Psoas muscle (tissue), 8 donors: ENCODE results near the gene WDR6. TPM values are rescaled to one million over a fixed set of nuclear protein-coding genes. Genes with fewer than 3 reads are reported as not detected.
A peak's percentile ranks its signal among the peaks of the same experiment; 100 is the strongest.

ENCODE experiments used
- ATAC-seq, 4 donors: fragments of 200-7000 bp; cut with Tn5 transposase; one replicate each; pipeline ENCODE4 v1.9.1; 2020; ENCODE audit warnings: moderate library complexity in 3 of 4, mild to moderate bottlenecking in 2 of 4
- DNase-seq, 2 donors: peaks; one replicate each; pipeline ENCODE4 v3.0.0-alpha.2; 2020
- H3K27ac ChIP-seq: fragments of 200-600 bp; one replicate; pipeline ENCODE4 v1.8.0; 2022
- H3K27me3 ChIP-seq, 3 donors: fragments of 200-600 bp in 1 of 3; one replicate each; pipeline versions ENCODE4 v1.6.1 to v1.8.0; 2013 to 2022; ENCODE audit warnings: low read length in 2 of 3, mild to moderate bottlenecking in 2 of 3, moderate library complexity in 1 of 3; ENCODE audit not compliant: insufficient read depth in 3 of 3
- H3K36me3 ChIP-seq, 2 donors: fragments of 200-600 bp in 1 of 2; one replicate each; pipeline versions ENCODE4 v1.6.1 to v1.8.0; 2013 to 2022; ENCODE audit warnings: low read depth in 1 of 2, mild to moderate bottlenecking in 1 of 2, moderate library complexity in 1 of 2; ENCODE audit not compliant: insufficient read depth in 1 of 2
- H3K4me1 ChIP-seq: fragments of 200-600 bp; one replicate; pipeline ENCODE4 v1.8.0; 2022
- H3K4me3 ChIP-seq: fragments of 200-600 bp; one replicate; pipeline ENCODE4 v1.8.0; 2022; ENCODE audit warnings: mild to moderate bottlenecking
- H3K9me3 ChIP-seq: fragments of 200-600 bp; one replicate; pipeline ENCODE4 v1.8.0; 2022
- WGBS, 3 donors: extraction: QIAGEN DNeasy Blood & Tissue Kit; methylation state at CpG; one replicate each; pipeline versions ENCODE4 v1.1.6 to v1.1.7; 2013; 5-methylcytosine and 5-hydroxymethylcytosine counted together
- intact Hi-C, 2 donors: fragments of 100-400 bp; cut with DNase I; formaldehyde crosslinking; loops; one replicate each; pipeline versions ENCODE4 v1.11.0 to v1.14.2; 2022
- polyA plus RNA-seq, 3 donors: library from polyadenylated mRNA; stranded (reverse); fragments of 200-250 nt; gene quantifications; one replicate each; pipeline ENCODE4 v1.2.3, GENCODE V29; 2013
- total RNA-seq, 4 donors: library from RNA; stranded (reverse); fragmentation: NEBNext Ultra II Directional in 2 of 4; extraction: Animal tissue kit (Norgen Biotek cat#: 25700) in 2 of 4; gene quantifications; one replicate each; pipeline versions ENCODE4 v1.2.1 to v1.2.4, GENCODE V29; 2021 to 2023
- TF ChIP-seq, protein P1 (sequence below): fragments of 200-600 bp; IDR thresholded peaks from one replicate; pipeline ENCODE4 v1.8.0; 2022; ENCODE audit warnings: antibody characterized with exemption
- donor health status: healthy with polysubstance abuse.
- donor health status: DM: no; HTN: no; CAD: no; lungs with moderate emphysema.
- donor health status: Bipolar disorder and iron deficiency.
- donor health status: healthy.
- donor health status: DM: yes; HTN: yes; CAD: no.
- donor health status: DM: no; HTN: no; CAD: no.
- donor health status: DM: no; HTN: no; CAD: no.
- donor health status: DM: yes; HTN: yes; CAD: no.

The WDR6 gene
- total and polyA plus RNA-seq, 7 donors, result 30.5 to 65.7 (median 55.1) TPM

DNA sequence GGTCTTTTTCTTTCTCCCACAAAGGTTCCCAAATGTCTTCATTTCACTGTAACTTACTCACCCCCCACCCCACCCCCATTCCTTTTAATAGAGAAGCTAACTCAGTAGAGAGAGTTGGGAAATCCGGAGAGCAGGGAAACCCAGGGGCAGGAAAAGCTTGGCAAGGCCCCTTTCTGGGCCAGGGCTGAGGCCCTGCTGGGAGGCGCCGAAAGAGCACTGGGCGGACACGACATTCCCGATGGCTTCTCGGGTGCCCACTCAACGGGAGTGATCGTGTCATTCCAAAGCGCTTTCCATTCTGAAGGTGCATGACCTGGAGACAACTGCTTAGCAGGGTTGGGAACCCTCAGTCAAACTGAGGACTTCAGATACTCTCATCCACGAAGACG lies 12.7 kb downstream of the WDR6 start:
- Histone ChIP-seq H3K4me3 (peak overlapping the region; percentile 86), H3K27ac (peak overlapping the region; percentile 98), H3K27me3 (no peaks in the 10 kb centered on the region), H3K9me3 (no peaks in the 10 kb centered on the region), H3K36me3 (peaks cover 0 to 45% of the 10 kb centered on the region in 2 donors), H3K4me1 (peaks cover 39% of the 10 kb centered on the region)
- TF ChIP-seq, protein P1, sequence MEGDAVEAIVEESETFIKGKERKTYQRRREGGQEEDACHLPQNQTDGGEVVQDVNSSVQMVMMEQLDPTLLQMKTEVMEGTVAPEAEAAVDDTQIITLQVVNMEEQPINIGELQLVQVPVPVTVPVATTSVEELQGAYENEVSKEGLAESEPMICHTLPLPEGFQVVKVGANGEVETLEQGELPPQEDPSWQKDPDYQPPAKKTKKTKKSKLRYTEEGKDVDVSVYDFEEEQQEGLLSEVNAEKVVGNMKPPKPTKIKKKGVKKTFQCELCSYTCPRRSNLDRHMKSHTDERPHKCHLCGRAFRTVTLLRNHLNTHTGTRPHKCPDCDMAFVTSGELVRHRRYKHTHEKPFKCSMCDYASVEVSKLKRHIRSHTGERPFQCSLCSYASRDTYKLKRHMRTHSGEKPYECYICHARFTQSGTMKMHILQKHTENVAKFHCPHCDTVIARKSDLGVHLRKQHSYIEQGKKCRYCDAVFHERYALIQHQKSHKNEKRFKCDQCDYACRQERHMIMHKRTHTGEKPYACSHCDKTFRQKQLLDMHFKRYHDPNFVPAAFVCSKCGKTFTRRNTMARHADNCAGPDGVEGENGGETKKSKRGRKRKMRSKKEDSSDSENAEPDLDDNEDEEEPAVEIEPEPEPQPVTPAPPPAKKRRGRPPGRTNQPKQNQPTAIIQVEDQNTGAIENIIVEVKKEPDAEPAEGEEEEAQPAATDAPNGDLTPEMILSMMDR, result no peak
- ATAC-seq (no peak), DNase-seq (peak in 1 of 2 donors; percentile 52)
- intact Hi-C loops, result no loop called here
- WGBS, 3 donors, result 41 to 48% (median 44%) methylated on average over 12 of the region's 12 CpGs

DNA sequence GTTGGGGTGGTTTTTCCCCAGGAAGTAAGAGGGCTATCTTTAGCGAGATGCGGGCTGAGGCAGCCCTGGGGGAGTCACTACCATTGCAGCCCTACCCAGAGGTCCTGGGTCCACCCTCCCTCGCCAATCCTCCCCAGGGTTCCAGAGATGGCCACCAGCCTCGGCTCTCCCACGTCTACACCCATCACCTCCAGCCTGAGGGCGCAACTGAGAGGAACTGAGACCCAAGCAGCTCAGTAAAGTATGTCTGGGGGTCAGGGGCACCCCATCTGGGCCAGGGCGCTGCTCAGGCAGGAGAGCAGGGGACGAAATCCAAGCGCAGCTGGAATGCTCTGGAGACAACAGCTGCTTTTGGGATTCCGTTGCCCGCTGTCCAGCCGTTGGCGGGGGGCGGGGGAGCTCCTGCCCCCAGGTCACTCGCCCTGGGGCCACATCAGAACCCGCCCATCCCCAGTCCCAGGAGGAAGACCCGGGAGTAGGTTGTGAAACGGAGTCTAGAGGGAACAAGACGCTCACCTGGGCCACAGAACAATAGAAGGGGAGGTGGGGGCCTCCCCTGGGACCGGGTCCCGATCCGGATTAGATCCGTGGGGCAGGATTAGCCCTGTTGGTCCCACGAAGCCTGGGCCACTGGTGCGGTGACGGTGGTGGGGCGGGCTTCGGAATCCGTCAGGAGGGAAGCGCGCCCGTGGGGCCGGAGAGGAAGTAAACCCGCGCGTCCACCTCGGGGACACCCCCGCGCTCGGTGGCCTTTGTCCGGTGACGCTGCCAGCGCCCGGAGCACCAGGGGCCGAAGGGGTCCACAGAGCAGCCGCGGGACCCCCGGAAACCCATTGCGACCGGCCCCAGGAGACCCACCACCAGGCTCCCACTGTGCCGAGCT lies 13.4 kb downstream of the WDR6 start:
- H3K27me3 ChIP-seq, result no peaks in the 10 kb centered on the region
- peaks cover 44% of the 10 kb centered on the region for H3K4me1 ChIP-seq
- TF ChIP-seq, protein P1, result no peak
- peak in 2 of 4 donors; percentile 1 to 2 for ATAC-seq
- H3K4me3 ChIP-seq, result peak overlapping the region; percentile 86
- H3K36me3 ChIP-seq, result peaks cover 0 to 45% of the 10 kb centered on the region in 2 donors
- intact Hi-C loops, result no loop called here
- no peaks in the 10 kb centered on the region for H3K9me3 ChIP-seq
- DNase-seq, result peak; percentile 61 to 77
- H3K27ac ChIP-seq, result peak overlapping the region; percentile 98
- 2 to 4% (median 3%) methylated on average over 42 to 51 of the region's 51 CpGs for WGBS, 3 donors

DNA sequence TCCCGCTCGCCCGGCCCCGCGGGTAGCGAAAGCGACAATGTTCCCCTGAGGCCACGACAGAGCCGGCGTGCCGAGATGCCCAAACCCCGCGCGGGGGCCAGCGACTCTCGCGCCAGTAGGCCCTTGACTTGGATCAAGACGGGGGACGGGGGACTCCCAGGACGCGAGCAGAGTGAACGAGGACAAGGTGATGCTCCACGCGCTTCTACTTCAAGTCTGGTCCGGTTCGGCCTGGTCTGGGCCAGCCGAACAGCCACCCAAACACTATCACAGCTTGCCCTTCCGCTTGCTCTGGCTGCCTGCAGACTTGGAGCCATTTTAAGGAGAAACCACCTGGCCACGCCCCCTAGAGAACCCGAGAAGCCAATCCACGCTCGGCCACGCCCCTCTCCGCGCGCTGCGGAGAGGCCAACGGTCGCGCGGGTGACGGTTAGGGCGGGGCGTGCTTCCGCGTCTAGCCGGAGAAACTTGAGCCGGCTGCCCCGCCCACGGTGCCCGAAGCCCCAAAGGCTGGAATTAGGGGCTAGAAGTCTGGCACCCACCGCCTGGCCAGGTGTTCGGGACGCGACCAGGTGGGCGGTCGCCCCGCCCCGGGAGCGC lies 14.1 kb downstream of the WDR6 start:
- H3K4me1 ChIP-seq, result peaks cover 49% of the 10 kb centered on the region
- peak; percentile 85 to 89 (median 88) for ATAC-seq
- peak overlapping the region; percentile 86 for H3K4me3 ChIP-seq
- H3K9me3 ChIP-seq, result no peaks in the 10 kb centered on the region
- H3K27ac ChIP-seq, result peak overlapping the region; percentile 98
- intact Hi-C loops, result no loop called here
- TF ChIP-seq, protein P1, result no peak
- peaks cover 1 to 45% of the 10 kb centered on the region in 2 donors for H3K36me3 ChIP-seq
- WGBS, 3 donors, result 0 to 1% (median 0%) methylated on average over 49 to 60 of the region's 60 CpGs
- peak; percentile 100 for DNase-seq
- H3K27me3 ChIP-seq, result no peaks in the 10 kb centered on the region

DNA sequence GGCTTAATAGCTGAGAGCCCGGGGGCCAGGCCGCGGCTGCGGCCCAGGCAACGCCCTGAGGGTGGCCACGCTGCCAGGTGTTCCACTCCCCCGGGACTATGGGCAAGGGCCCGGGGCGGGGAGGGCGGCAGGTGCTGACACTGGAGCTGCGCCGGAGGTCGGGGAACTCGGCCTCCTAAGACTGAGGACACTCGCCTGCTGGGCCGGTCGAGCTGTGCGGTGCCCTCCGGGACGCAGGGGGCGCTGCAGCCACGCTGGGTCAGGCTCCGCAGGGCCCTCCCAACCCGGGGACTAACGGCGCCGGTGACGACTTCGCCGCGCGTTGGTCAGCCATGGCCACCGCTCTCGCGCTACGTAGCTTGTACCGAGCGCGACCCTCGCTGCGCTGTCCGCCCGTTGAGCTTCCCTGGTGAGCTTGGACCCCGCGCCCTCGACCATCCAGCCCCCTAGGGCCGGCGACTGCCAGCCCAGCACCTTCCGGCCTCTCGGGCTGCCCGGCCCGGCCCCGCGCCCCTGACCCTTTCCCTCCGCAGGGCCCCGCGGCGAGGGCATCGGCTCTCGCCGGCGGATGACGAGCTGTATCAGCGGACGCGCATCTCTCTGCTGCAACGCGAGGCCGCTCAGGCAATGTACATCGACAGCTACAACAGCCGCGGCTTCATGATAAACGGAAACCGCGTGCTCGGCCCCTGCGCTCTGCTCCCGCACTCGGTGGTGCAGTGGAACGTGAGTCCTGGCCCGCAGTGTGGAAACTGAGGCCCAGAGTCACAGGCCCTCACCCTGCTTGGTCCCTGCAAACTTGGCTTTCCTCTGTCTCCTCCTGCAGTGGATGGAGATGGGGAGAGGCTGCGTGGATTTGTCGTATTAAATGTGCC lies 14.9 kb downstream of the WDR6 start, which contains the start of gene NDUFAF3:
Gene NDUFAF3, plus strand, starts transcription at position 309 of the 875 bp plus-strand sequence. Its CDS starts 24 bp downstream, at position 333.
- ATAC-seq (peak; percentile 87 to 90 (median 87)), DNase-seq (peak; percentile 96 to 98)
- 0 to 1% (median 0%) methylated on average over 61 to 83 of the region's 83 CpGs for WGBS, 3 donors
- Histone ChIP-seq H3K36me3 (peaks cover 5 to 45% of the 10 kb centered on the region in 2 donors), H3K27me3 (no peaks in the 10 kb centered on the region), H3K4me1 (peaks cover 51% of the 10 kb centered on the region), H3K27ac (peak within 1 kb of the TSS; percentile 98), H3K9me3 (no peaks in the 10 kb centered on the region), H3K4me3 (peak within 1 kb of the TSS; percentile 86)
- TF ChIP-seq, protein P1, result peak; percentile 94
- intact Hi-C loops, result no loop called here
